Retina (tissue), 1 donor: ENCODE data around the gene LPIN2.
"Not testable (repeated sequence)": the region's sequence is repeated elsewhere in the genome, so short reads cannot be mapped to it uniquely, and the experiment has no call there.

Experiments
- DNase-seq: peaks from one replicate; pipeline ENCODE4 v3.0.0-alpha.2; 2016

The LPIN2 gene

GRCh38 chr18:3013024-3013804, at the start of gene LPIN2:
LPIN2 (minus strand) TSS chr18:3013144; CDS start chr18:2960840, 52,304 bp downstream.
- DNase-seq = peak; percentile 84

GRCh38 chr18:3061581-3062312, 48.8 kb upstream of the LPIN2 start:
- DNase-seq = no peak

DNA sequence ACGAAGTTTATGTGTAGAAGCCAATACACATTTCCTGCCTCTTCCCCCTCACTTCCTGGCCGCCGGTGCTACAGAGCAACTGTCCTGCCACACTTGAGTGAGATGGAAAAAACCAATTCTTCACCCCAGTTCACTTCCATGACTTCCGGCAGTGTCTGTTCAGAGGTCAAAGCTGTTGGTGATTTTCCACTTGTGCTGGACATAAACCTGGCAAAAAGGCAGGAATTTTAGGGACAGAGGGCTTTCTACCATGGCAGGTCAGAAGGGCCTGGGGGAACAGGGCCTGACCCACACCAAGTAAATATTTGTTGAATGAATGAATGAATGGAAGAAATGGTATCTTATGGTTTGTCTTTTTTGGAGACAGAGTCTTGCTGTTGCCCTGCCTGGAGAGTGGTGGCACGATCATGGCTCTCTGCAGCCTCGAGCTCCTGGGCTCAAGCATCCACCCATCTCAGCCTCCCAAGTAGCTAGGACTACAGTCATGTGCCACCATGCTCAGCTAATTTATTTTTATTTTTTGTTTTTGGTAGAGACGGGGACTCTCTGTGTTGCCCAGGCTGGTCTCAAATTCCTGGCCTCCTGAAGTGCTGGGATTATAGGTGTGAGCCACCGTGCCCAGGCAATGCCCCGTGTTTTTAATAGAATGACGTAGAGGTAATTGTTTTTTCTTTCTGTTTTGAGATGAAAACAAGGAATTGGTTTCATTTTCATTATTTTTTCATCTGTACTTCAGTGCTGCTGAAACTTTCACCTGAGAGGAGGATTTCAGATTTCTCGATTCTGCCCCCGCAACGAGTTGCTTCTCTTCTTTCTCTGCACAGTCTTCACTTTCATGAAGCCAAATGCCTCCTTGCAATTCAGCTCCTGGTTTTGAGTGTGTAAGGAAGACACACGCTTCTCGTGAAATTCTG, 48.0 kb upstream of the LPIN2 start:
- DNase-seq = no peak

DNA sequence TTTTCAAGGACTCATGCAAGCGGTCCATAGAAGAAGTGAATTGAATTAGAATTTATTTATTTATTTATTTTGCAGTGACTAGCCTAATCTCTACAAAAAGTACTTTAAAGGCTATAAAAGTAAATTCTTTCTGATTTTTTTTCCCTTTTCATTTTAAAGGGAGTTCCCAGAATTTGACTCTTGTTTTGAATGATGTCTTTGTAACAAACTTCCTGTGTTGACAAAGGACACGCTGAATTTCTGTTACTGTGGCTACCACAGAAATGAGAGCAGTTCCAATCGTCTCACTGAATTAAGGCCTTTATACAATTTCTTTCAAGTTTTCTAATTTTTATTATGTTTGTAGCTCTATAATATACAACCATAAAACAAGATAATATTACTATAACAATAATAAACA, 46.3 kb upstream of the LPIN2 start:
- no peak for DNase-seq

DNA sequence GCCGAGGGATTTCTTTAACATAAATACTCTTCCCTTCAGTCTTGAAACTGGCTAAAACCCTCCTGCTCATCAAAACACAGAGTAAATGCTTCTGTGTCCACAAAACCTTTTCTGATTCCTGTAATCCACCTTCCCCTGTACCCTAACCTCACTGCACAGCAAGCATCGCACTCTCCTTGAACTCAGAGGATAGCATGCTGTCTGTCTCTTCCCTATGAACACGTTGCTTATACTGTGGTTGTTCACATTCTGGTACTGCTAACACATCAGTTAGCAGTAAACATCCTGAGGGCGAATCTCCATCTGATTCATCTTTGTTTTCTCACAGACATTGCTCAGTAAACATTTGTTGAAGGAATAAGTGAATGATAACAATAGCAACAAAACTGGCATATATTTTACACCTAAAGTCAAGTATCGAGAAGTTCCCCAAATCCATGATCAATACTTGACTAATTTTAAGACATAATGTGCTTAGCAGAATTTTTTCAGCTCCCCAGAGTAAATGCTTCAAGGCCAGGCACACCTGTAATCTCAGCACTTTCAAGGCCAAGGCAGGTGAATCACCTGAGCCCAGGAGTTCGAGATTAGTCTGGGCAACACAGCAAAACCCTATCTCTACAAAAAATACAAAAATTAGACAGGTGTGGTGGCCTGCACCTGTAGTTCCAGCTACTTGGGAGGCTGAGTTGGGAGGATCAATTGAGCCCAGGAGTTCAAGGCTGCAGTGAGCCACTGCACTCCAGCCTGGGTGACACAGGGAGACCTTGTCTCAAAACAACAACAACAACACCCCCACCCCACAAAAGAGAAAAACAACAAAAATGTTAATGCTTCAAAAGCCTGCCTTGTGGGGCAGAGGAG, 45.6 kb upstream of the LPIN2 start:
- no peak for DNase-seq

- no peak for DNase-seq
Measured at GRCh38 chr18:3057526-3057925, 44.6 kb upstream of the LPIN2 start.

DNA sequence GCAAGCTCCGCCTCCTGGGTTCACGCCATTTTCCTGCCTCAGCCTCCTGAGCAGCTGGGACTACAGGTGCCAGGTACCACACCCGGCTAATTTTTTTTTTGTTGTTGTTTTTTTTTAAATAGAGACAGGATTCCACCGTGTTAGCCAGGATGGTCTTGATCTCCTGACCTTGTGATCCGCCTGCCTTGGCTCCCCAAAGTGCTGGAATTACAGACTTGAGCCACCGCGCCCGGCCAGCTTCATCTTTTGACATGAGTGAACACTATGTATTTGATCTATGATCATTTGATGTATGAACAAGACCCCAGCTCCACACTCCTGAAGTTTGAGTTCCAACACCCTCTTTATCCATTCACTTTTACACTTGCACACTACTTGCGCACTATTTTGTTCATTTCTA, 43.4 kb upstream of the LPIN2 start:
- no peak for DNase-seq

DNA sequence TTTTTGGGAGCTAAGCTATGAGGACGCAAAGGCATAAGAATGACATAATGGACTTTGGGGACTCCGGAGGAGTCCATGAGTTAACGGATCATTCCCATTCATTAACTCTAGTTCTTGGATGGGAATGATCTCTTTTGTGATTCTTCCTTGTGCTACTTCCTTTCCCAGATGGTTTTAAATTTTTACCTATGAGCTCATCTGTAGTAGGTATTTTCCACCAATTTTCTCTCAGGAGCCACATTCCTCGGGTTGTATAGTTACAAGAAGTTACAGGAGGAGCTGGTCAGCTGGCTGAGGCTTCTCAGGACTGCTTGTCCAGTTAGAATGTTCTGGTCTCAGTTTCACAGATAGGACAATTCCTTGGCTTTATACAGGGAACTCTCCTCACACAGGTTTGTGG, 42.9 kb upstream of the LPIN2 start:
- no peak for DNase-seq

GRCh38 chr18:3055186-3055728, 42.3 kb upstream of the LPIN2 start:
- no peak for DNase-seq

- DNase-seq = no peak
Measured at GRCh38 chr18:3054780-3055179, 41.8 kb upstream of the LPIN2 start.

DNA sequence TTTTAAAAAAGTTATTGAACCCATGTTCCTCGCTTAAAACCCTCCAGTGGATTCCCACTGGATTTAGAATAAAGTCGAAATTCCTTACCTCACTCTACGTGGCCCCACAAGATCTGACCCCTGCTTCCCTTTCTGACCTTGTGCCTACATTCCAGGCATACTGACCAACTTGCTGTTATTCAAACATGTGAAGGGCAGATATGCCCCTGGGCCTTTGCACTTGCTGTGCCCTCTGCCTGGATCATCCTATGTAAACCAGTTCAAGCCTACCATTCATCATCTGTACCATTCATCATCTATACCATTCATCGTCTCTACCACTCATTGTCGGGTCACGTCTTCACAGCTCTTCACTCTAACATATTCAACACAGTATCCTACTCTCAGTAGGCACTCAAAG, 41.3 kb upstream of the LPIN2 start:
- no peak for DNase-seq

- DNase-seq = no peak
Measured at GRCh38 chr18:3053081-3053480, 40.1 kb upstream of the LPIN2 start.

DNA sequence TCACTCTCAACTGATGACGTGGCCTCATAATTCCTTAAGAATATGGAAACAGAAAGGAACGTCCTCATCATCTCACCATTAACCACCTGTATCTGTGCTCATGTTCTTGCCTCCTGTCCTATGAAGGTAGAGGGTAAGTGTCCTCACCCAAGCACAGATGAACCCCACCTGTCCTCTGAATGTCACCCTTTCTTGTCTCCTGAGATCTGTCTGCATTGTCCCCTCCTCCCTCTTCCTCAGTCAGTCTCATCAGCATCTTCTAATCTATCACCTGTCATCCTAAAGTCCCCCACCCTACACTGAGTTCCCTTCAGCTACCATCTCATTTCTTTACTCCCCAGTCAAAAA, 39.4 kb upstream of the LPIN2 start:
- no peak for DNase-seq

GRCh38 chr18:3051718-3052410, 38.9 kb upstream of the LPIN2 start:
- DNase-seq = no peak

DNA sequence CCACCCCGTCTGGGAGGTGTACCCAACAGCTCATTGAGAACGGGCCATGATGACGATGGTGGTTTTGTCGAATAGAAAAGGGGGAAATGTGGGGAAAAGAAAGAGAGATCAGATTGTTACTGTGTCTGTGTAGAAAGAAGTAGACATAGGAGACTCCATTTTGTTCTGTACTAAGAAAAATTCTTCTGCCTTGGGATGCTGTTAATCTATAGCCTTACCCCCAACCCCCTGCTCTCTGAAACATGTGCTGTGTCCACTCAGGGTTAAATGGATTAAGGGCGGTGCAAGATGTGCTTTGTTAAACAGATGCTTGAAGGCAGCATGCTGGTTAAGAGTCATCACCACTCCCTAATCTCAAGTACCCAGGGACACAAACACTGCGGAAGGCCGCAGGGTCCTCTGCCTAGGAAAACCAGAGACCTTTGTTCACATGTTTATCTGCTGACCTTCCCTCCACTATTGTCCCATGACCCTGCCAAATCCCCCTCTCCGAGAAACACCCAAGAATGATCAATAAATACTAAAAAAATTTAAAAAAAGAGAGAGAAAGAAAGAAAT, 37.0 kb upstream of the LPIN2 start:
- DNase-seq = not testable (repeated sequence)

GRCh38 chr18:3048820-3049349, 35.9 kb upstream of the LPIN2 start:
- no peak for DNase-seq

GRCh38 chr18:3048121-3048520, 35.2 kb upstream of the LPIN2 start:
- DNase-seq = no peak

DNA sequence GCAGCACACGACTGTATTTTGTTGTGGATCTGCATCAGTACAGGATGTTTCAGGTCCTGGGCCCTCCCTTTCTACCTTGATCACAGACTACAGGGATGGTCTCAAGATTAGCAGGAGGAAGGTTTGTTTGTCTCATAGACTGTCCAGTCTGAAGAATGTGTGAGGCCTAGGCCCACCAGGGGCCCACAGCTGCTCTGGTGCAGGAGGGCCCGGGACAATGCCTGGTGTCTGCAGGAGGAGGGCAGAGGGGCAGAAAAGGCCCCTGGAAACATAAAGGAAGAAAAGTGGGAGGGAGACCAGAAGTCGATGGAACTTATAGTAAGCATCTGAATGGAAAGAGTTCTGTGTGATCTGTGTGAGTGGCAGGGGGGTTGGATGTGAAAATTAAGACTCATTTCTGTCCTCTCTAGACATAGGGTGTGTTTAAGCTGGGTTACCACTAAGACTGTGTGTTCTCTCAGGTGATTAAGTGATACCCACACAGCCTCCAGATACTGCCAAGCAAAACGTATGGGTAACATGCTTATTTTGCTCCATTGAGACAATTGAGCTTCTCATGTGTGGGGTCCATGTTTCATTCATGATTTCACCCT, 33.4 kb upstream of the LPIN2 start:
- DNase-seq = no peak

- DNase-seq = no peak
Measured at GRCh38 chr18:3044931-3045698, 32.2 kb upstream of the LPIN2 start.

GRCh38 chr18:3042379-3042778, 29.4 kb upstream of the LPIN2 start:
- DNase-seq = no peak
